K562 (cell line): ENCODE data around the gene ODAPH. TPM values are rescaled to one million over a fixed set of nuclear protein-coding genes. Genes with fewer than 3 reads are reported as not detected.
A peak's percentile ranks its signal among the peaks of the same experiment; 100 is the strongest.

Experiments
- ARHGAP35 ChIP-seq: fragments of 450-650 bp; IDR thresholded peaks from 2 replicates; pipeline ENCODE4 v1.6.1; 2018; ENCODE audit not compliant: partially characterized antibody
- ATF6 ChIP-seq: sonication (generic); formaldehyde crosslinking; IDR thresholded peaks from 2 replicates; pipeline ENCODE4 v1.4.0; 2020; ENCODE audit warnings: mild to moderate bottlenecking, missing genetic modification reagents
- ATF7 ChIP-seq: fragments of 450-650 bp; IDR thresholded peaks from 2 replicates; pipeline ENCODE4 v1.7.1; 2014; ENCODE audit warnings: mild to moderate bottlenecking, moderate library complexity
- CBFB ChIP-seq: sonication (generic); formaldehyde crosslinking; IDR thresholded peaks from 2 replicates; pipeline ENCODE4 v1.4.0; 2020; ENCODE audit warnings: mild to moderate bottlenecking, missing genetic modification reagents
- CBX3 ChIP-seq, 2 experiments: IDR thresholded peaks; 1 replicate in 1 of 2; 2 replicates in 1 of 2; pipeline ENCODE4 v1.6.1; 2012; ENCODE audit warnings: inconsistent platforms in 2 of 2, low read length in 2 of 2, borderline replicate concordance in 1 of 2, control low read depth in 1 of 2
- HMGN3 ChIP-seq: IDR thresholded peaks from 2 replicates; pipeline ENCODE4 v1.6.1; 2011; ENCODE audit warnings: borderline replicate concordance, low read depth, mild to moderate bottlenecking, mixed read lengths, low read length; ENCODE audit not compliant: insufficient read length; ENCODE audit errors: extremely low read depth
- HNRNPL ChIP-seq: fragments of 200-400 bp; formaldehyde crosslinking; IDR thresholded peaks from 2 replicates; pipeline ENCODE4 v1.6.1; 2017; ENCODE audit warnings: low read depth, mild to moderate bottlenecking, low read length
- NCOA6 ChIP-seq: fragments of 450-650 bp; IDR thresholded peaks from 2 replicates; pipeline ENCODE4 v1.6.1; 2017; ENCODE audit warnings: mild to moderate bottlenecking
- NR2C1 ChIP-seq, 2 experiments: fragments of 450-650 bp; IDR thresholded peaks; 2 replicates each; pipeline ENCODE4 v1.6.1; 2017; ENCODE audit warnings: mild to moderate bottlenecking in 2 of 2, antibody characterized with exemption in 1 of 2, inconsistent platforms in 1 of 2, missing compliant biosample characterization in 1 of 2, missing genetic modification characterization in 1 of 2
- PBX2 ChIP-seq, 2 experiments: IDR thresholded peaks in 1 of 2; conservative IDR thresholded peaks in 1 of 2; 2 replicates each; pipeline ENCODE4 v1.6.1; 2016; ENCODE audit warnings: low read depth in 2 of 2, mild to moderate bottlenecking in 1 of 2, missing compliant biosample characterization in 1 of 2, missing genetic modification characterization in 1 of 2, moderate library complexity in 1 of 2
- PHF8 ChIP-seq: fragments of 200-600 bp; sonication (generic); IDR thresholded peaks from 2 replicates; pipeline ENCODE4 v1.6.1; 2012; ENCODE audit warnings: mixed run types, mild to moderate bottlenecking, inconsistent platforms, low read length, moderate library complexity, borderline replicate concordance
- POLR2H ChIP-seq: IDR thresholded peaks from 2 replicates; pipeline ENCODE4 v1.6.1; 2016; ENCODE audit warnings: missing genetic modification characterization, low read depth, mild to moderate bottlenecking, control low read depth, missing compliant biosample characterization, moderate library complexity
- RCOR1 ChIP-seq, 2 experiments: IDR thresholded peaks; 2 replicates each; pipeline ENCODE4 v1.6.1; 2012; ENCODE audit warnings: low read depth in 2 of 2, low read length in 2 of 2, borderline replicate concordance in 1 of 2, improper control_type of control experiment in 1 of 2
- TBL1XR1 ChIP-seq, 2 experiments: IDR thresholded peaks; 2 replicates each; pipeline ENCODE4 v1.6.1; 2012; ENCODE audit warnings: improper control_type of control experiment in 2 of 2, low read length in 2 of 2, mild to moderate bottlenecking in 1 of 2
- ZFX ChIP-seq: sonication (generic); formaldehyde crosslinking; IDR thresholded peaks from 2 replicates; pipeline ENCODE4 v1.8.0; 2022; ENCODE audit warnings: mild to moderate bottlenecking, missing genetic modification reagents, moderate library complexity
- ZNF174 ChIP-seq: fragments of 250-450 bp; sonication (Bioruptor Pico); IDR thresholded peaks from 2 replicates; pipeline ENCODE4 v1.4.0; 2020; ENCODE audit warnings: mild to moderate bottlenecking
- ZNF277 ChIP-seq: fragments of 250-450 bp; sonication (Bioruptor Pico); IDR thresholded peaks from 2 replicates; pipeline ENCODE4 v1.8.0; 2022; ENCODE audit warnings: inconsistent platforms, mild to moderate bottlenecking, moderate library complexity, borderline replicate concordance
- polyA plus RNA-seq, 8 experiments: library from polyadenylated mRNA; depleted of rRNA in 4 of 8; stranded (reverse) in 5 of 8; unstranded in 3 of 8; fragments of >200 nt; fragmentation: Nextera tagmentation in 2 of 8; fragmentation: Illumina TruSeq in 1 of 8; extraction: Ambion mirVana in 2 of 8; extraction: Trizol in 1 of 8; gene quantifications; 2 replicates each; pipeline versions ENCODE4 v1.2.1 to v1.2.3, GENCODE V29; 2011 to 2014; ENCODE audit warnings: inconsistent platforms in 1 of 8, missing spikeins in 1 of 8
- total RNA-seq, 7 experiments: library from RNA; depleted of rRNA in 6 of 7; stranded (reverse); fragments of >200 nt in 6 of 7; fragmentation: Illumina TruSeq in 2 of 7; extraction: Trizol in 2 of 7; gene quantifications; 2 replicates each; pipeline versions ENCODE4 v1.2.1 to v1.2.3, GENCODE V29; 2011 to 2021; ENCODE audit warnings: low replicate concordance in 1 of 7
- TF ChIP-seq, protein P1 (sequence below): fragments of 250-450 bp; sonication (Bioruptor Pico); IDR thresholded peaks from 2 replicates; pipeline ENCODE4 v1.4.0; 2020; ENCODE audit warnings: mild to moderate bottlenecking, moderate library complexity

The ODAPH gene
- total and polyA plus RNA-seq, 9 of the 15 experiments (the other 6 are each of a cell fraction or from before 2014, with no cell fraction given) = not detected

GRCh38 chr4:75514131-75514948 is 41.5 kb upstream of the ODAPH start, which contains the start of the genes RCHY1 and THAP6 (continued):
- TF ChIP-seq, protein P1, sequence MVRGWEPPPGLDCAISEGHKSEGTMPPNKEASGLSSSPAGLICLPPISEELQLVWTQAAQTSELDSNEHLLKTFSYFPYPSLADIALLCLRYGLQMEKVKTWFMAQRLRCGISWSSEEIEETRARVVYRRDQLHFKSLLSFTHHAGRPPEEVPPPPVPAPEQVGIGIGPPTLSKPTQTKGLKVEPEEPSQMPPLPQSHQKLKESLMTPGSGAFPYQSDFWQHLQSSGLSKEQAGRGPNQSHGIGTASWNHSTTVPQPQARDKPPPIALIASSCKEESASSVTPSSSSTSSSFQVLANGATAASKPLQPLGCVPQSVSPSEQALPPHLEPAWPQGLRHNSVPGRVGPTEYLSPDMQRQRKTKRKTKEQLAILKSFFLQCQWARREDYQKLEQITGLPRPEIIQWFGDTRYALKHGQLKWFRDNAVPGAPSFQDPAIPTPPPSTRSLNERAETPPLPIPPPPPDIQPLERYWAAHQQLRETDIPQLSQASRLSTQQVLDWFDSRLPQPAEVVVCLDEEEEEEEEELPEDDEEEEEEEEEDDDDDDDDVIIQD (CRISPR knock-in tag) = no peak
- peak; percentile 41 for TF ChIP-seq HMGN3
- peak; percentile 84 for TF ChIP-seq NR2C1 (IDR thresholded peaks at IDR 0.05)
- TF ChIP-seq NR2C1 (tag; IDR thresholded peaks at IDR 0.05) = peak; percentile 69
- no peak for TF ChIP-seq HNRNPL
- TF ChIP-seq RCOR1 (IDR thresholded peaks at IDR 0.05; ENCODE audit: borderline replicate concordance in 1 of 2, low read depth in 2 of 2, low read length in 2 of 2) = 0 out of 4 replicates have a peak, but pooled peaks of 1 of the 2 experiments have one; percentile 14
- TF ChIP-seq PBX2 (CRISPR knock-in tag; IDR thresholded peaks at IDR 0.05; ENCODE audit: low read depth) = no peak
- peak; percentile 25; the same call in 1 of the 2 replicates for TF ChIP-seq PBX2 (tag; conservative IDR thresholded peaks at IDR 0.05; ENCODE audit: low read depth)
- peak in 1 of 2 experiments; percentile 7; a peak in 1 of 4 replicates for TF ChIP-seq TBL1XR1 (IDR thresholded peaks at IDR 0.05; ENCODE audit: low read length in 2 of 2)
- TF ChIP-seq ZFX (CRISPR knock-in tag) = peak; percentile 89
- peak in 1 of 2 experiments; percentile 68; a peak in 2 of 3 replicates for TF ChIP-seq CBX3 (IDR thresholded peaks at IDR 0.05; ENCODE audit: borderline replicate concordance in 1 of 2, low read length in 2 of 2)
- no peak for TF ChIP-seq ARHGAP35
- 0 out of 2 replicates have a peak, but pooled peaks have one; percentile 51 for TF ChIP-seq CBFB (CRISPR knock-in tag)
- peak; percentile 86 for TF ChIP-seq POLR2H (tag)
- peak; percentile 86 for TF ChIP-seq ATF7
- TF ChIP-seq ZNF174 (CRISPR knock-in tag) = no peak
- TF ChIP-seq NCOA6 = 0 out of 2 replicates have a peak, but pooled peaks have one; percentile 5
- no peak for TF ChIP-seq ZNF277
- TF ChIP-seq ATF6 (CRISPR knock-in tag) = peak; percentile 74; the same call in 1 of the 2 replicates
- TF ChIP-seq PHF8 = peak; percentile 98
